K562 (cell line): ENCODE data around the gene CALML3. TPM values are rescaled to one million over a fixed set of nuclear protein-coding genes. Genes with fewer than 3 reads are reported as not detected.

Source experiments
- CUX1 ChIP-seq: fragments of 200-800 bp; sonication (Bioruptor generic); IDR thresholded peaks from 2 replicates; pipeline ENCODE4 v1.6.1; 2016; ENCODE audit warnings: missing genetic modification characterization, missing compliant biosample characterization
- CXXC5 ChIP-seq: fragments of 250-450 bp; sonication (Bioruptor Pico); IDR thresholded peaks from 2 replicates; pipeline ENCODE4 v1.8.0; 2022; ENCODE audit warnings: inconsistent platforms, mild to moderate bottlenecking, moderate library complexity
- MGA ChIP-seq: fragments of 450-650 bp; IDR thresholded peaks from 2 replicates; pipeline ENCODE4 v1.6.1; 2016; ENCODE audit warnings: mild to moderate bottlenecking, moderate library complexity
- NR2F6 ChIP-seq: fragments of 450-650 bp; formaldehyde crosslinking; IDR thresholded peaks from 2 replicates; pipeline ENCODE4 v1.4.0; 2020; ENCODE audit warnings: mild to moderate bottlenecking
- TFE3 ChIP-seq: fragments of 450-650 bp; formaldehyde crosslinking; IDR thresholded peaks from 2 replicates; pipeline ENCODE4 v1.4.0; 2020; ENCODE audit warnings: mild to moderate bottlenecking, mixed read lengths
- ZBTB26 ChIP-seq: fragments of 450-650 bp; formaldehyde crosslinking; IDR thresholded peaks from 2 replicates; pipeline ENCODE4 v1.4.0; 2022; ENCODE audit warnings: missing genetic modification characterization
- polyA plus RNA-seq, 8 experiments: library from polyadenylated mRNA; depleted of rRNA in 4 of 8; stranded (reverse) in 5 of 8; unstranded in 3 of 8; fragments of >200 nt; fragmentation: Nextera tagmentation in 2 of 8; fragmentation: Illumina TruSeq in 1 of 8; extraction: Ambion mirVana in 2 of 8; extraction: Trizol in 1 of 8; gene quantifications; 2 replicates each; pipeline versions ENCODE4 v1.2.1 to v1.2.3, GENCODE V29; 2011 to 2014; ENCODE audit warnings: inconsistent platforms in 1 of 8, missing spikeins in 1 of 8
- total RNA-seq, 7 experiments: library from RNA; depleted of rRNA in 6 of 7; stranded (reverse); fragments of >200 nt in 6 of 7; fragmentation: Illumina TruSeq in 2 of 7; extraction: Trizol in 2 of 7; gene quantifications; 2 replicates each; pipeline versions ENCODE4 v1.2.1 to v1.2.3, GENCODE V29; 2011 to 2021; ENCODE audit warnings: low replicate concordance in 1 of 7

Gene CALML3
- total and polyA plus RNA-seq, 9 of the 15 experiments (the other 6 are each of a cell fraction or from before 2014, with no cell fraction given), result not detected

GRCh38 chr10:5538892-5539651 is 14.3 kb downstream of the CALML3 start (continued):
- peak; percentile 64 for TF ChIP-seq MGA
- TF ChIP-seq NR2F6 (CRISPR knock-in tag), result no peak
- TF ChIP-seq TFE3 (CRISPR knock-in tag), result peak; percentile 6; the same call in 1 of the 2 replicates
- no peak for TF ChIP-seq ZBTB26 (CRISPR knock-in tag)
- TF ChIP-seq CXXC5 (CRISPR knock-in tag), result peak; percentile 58
- no peak for TF ChIP-seq CUX1 (CRISPR knock-in tag)
